ENCODE data around the gene EPB41L4A.

DNA sequence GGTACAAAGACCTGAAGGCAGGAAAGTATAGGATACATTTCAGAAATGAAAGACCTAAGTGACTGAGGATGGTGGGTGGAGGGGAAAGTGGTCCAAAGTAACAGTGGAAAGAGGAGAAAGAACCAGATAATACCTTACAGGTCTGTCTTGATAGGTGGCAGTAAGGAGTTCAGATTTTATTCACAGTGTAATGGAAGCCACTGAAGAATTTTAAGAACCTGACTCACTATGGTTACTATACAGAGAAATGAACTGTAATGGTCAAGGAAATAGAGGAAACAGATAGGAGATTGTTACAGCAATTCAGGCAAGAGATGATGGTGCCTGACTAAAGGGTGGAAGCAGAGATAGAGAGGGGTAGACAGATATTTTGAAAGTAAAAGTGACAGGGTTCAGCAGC lies 46.5 kb downstream of the EPB41L4A start:
- TF ChIP-seq CTCF (IDR thresholded peaks at IDR 0.05) (no peak), POLR2A (IDR thresholded peaks at IDR 0.05) (no peak)

Measured in body of pancreas (tissue), 4 donors.